Right kidney (tissue), 1 donor: ENCODE results near the gene GNAO1.

Experiments used
- DNase-seq: peaks from one replicate; pipeline ENCODE4 v3.0.0-alpha.2; 2016

GNAO1 gene

DNA sequence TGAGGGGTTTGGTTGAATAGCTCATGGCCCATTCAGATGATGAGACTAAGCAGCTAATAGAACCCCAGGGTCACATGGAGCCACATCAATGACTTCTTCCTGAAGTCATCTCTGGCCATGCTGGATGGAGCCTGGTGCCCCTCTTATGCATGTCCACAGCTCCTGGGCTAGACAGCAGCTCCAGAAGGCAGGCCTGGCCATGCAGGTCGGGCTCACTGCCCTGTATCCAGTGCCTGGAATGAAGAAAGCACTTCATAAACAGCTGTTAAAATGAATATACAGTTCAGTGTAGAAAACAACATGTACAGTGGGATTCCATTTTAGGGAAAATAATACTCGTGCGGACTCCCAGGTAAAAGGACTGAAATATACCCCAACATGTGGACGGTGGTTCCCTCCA lies 73.9 kb downstream of the GNAO1 start:
- DNase-seq = no peak

DNA sequence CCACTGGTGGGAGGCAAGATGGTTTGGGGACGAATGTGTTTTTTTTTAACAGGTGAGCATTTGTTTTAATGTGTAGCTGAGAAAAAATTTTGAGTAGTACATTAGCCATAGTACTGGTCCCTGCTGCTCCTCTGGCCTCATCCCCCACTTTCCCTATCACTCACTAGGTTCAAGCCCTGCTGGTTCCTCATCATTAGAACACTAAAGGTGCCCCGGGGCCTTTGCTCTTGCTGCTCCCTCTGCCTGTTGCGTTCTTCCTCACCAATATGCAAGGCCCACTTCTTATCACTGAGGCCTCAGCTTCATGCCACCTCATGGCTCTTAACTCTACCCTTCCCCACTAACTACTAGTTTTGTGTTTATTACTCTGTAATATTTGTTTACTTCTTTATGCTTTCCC lies 74.5 kb downstream of the GNAO1 start:
- no peak for DNase-seq

DNA sequence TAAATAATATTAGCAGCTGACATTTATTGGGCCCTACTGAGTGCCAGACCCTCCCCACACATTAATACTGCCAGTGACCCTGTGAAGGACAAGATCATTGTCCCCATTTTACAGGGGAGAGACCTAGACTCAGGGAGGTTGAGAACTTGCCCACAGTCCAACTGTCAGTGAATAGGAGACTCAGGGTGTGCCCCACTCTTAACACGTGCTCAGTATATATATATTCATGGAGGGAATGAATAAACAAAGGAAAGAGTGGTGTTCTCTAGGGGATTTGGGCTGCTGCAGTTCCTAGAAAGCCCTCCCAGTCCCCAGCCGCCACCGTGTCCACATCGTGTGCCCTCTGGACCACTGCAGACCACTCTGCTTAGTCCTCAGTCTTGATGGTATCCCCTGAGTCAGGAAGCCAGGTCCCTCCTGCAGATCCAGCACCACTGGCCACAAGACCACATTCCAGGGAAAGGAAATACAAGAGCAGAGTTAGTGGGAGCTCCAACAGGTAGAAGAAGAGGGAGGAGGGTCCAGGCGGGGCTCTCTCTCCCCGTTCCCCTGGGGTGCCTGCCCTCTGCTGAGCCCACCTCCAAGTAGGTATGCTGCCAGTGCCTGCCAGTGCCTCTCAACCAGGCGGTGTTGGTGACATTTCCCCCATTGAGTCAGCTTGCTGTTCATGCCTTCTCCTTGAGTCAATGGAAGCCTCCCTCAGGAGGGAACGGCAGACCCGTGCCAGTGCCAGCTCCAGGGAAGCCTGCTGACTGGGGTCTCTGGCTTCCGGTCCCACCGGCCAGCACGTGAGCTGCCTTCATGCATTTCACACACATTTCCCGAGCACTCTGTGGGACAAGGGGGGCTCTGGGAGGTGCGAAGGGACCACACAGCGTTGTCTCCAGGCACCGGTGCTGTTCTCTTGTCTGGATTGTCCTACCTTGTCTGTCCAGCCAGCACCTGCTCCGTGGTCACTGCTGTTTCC lies 75.6 kb downstream of the GNAO1 start:
- no peak for DNase-seq

DNA sequence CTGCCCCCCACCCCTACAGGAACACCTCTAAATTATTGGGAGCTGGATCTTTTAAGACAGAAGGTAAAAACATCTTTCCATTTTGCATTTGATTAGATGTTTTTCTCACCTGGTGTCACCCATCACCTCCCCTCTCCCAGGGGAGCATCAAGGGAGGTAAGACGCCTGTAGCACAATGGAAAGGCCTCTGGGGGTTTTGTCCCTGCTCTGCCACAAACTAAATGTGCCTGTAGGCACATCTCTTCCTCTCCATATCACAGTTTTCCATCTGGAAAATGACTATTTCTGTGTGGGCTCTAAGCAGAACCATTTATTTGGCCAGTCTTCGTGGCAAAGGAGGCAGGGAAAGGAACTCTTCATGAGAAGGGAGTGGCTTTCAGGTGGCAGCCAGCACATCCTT lies 76.6 kb downstream of the GNAO1 start:
- no peak for DNase-seq

DNA sequence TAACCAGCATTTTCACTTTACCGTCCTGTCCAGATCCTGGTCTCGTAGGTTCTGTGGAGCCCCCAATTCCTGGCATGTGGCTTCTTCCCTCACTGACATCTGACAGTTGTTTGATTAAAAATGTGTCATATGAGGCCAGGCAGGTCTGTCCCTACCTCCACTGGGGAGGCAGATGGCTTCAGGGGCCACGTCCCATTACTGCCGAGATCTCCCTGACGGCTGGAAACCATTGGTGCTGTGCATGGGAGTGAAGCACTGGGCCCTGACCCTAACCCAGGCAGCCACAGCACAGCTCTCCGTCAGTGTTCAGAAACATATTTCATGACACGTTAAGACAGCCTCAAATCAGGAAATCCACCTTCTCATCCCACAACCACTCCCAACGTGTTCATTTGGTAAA lies 77.5 kb downstream of the GNAO1 start:
- no peak for DNase-seq

DNA sequence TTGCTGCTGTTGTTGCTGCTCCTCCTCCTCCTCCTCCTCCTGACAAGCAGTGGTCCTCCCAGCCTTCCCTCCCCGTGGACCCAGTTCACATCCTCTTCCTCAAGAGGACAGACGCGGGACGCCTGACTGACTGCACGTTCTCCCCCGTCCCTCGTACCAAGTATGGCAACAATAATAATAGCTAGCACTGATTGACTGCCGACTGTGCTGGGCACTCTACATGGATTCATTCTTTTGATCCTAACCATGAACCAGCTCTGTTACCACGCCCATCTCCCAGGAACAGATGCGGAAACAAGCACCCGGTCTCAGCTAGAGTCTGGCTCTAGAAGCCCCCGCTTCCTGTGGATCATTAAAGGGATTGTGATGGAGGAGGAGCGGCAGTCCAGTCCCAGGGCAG lies 78.0 kb downstream of the GNAO1 start:
- no peak for DNase-seq

DNA sequence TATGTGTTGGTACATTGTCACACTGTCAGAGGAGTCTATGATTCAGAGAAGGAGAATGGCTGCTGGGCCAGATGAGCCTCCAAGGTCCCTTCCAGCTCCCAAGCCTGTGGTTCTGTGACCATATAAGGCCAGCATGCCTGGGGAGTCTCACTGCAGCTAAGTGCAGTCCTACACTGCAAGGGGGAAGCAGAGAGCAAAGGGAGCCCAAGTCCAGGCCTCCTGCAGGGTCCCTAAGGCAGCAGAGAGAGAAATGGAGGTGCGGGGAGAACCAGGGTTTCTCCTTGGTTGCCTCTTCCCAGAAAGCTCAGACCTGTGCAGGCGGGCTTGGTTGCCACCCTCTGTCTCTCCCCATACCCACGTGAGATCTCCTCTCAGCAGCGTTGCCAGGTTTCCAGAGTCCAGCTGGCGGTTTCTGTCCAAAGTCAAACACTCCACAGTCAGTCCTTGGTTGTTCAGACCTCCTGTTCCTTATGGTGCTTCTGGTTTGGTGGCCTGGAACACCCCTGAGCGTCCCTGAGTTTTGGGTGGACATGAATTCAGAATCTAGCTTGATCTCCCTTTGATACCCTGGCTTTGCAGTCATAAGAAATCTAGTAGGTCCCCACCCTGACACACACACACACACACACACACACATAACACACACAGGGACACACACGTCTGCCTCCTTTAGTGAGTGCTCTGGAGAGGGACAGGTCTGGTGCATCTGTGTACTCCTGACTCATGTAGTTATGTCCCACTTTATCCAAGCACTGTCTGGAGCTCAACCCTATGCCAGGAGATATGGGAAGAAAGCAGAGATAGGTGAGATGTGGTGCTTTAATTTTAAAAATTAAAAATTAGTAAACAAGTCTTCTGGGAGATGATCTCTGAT lies 78.8 kb downstream of the GNAO1 start:
- no peak for DNase-seq

DNA sequence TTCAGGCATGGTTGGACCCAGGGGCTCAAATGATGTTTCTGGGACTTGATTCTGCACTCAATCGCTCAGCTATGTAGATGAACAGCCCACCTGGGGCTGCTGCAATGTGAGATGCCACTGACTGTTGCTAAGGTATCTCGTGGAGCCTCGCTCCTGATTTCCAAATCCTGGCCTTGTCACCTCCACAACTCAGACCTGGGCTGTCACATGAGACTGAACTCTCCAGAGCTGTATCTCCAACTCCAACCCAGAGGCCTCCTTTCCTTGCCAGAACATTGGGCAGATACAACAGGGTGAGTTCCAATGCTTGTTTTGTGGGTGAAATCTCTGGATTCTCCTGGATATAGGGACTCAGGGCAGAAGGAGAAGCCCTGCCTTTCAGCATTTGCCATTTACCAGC lies 79.5 kb downstream of the GNAO1 start:
- no peak for DNase-seq

DNA sequence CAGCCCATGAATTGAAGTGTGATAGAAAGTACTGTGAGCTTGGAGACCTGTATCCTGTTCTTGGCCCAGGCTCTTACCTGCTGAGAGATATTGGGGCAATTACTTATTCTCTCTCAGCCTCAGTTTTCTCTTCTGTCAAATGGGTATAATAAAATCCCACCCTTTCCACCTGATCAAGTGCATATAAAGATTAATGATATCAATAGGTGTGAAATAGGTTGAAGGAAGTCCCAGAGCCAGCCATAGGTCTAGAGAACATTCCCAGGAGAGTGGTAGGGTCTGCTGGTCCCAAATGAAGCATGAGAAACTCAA lies 81.2 kb downstream of the GNAO1 start:
- DNase-seq = no peak

DNA sequence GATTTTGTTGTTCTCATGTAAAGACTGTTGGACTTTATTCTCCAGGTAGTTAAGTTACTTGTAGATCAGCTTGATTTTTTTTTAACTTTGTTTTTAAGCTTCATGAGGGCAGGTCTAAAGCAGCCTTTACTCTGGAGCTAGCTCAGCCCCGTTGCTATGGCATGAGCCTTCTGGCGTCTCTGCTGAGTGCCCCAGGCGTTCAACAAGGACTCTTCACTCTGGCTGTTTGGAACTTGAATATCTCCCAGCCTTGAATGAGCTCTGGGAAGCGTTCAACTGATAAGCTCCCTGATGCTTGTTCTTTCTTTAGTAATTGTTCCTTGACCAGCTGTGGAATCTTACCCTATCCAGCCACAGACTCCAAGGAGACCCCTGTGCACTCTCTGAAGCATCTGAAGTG lies 82.3 kb downstream of the GNAO1 start:
- DNase-seq = no peak

DNA sequence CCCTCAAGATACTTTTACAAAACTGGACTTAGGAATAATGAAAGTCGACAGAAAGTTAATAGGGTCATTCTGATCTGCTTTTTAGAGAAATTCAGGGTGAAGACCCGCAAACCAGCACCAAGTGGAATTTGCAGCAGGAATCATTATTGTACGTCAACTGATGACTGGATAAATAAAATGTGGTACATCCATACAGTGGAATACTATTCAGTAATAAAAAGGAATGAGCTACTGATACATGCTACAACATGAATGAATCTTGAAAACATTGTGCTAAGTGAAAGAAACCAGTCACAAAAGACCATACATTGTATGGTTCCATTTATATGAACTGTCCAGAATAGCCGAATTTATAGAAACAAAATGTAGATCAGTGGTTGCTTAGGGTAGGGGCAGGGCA lies 83.1 kb downstream of the GNAO1 start:
- DNase-seq = no peak

DNA sequence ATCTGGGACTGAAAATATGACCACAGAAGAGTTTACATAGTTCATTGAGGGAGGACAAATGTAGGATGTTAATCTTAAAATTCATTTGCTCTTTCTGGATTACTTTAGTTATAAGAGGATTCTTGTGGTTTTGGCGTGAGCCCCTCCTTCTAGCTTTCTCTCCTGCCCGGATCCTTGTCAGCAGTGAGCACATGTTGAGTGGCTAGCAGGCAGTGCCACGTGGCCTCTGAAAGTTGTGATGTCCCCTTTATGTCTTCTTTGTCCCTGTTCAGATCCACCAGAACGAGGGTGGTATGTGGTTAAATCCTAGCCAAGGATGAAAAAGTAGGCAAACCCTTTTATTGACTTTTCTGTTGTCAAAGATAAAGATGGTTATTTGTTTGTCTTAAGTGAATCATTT lies 83.8 kb downstream of the GNAO1 start:
- no peak for DNase-seq

DNA sequence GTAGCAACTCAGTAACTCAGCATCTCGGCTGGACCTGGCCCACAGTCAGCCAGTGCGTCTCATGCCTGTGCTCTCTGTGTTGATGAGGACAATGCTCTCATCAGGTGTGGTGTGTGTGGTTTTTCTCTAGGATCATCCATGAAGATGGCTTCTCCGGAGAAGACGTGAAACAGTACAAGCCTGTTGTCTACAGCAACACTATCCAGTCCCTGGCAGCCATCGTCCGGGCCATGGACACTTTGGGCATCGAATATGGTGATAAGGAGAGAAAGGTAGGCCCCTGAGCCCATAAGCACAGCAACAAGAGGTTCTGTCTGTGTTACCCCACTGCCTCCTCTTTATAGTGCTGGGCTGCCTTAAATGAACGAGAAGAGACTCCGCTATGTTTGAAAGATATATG lies 84.5 kb downstream of the GNAO1 start:
- no peak for DNase-seq

DNA sequence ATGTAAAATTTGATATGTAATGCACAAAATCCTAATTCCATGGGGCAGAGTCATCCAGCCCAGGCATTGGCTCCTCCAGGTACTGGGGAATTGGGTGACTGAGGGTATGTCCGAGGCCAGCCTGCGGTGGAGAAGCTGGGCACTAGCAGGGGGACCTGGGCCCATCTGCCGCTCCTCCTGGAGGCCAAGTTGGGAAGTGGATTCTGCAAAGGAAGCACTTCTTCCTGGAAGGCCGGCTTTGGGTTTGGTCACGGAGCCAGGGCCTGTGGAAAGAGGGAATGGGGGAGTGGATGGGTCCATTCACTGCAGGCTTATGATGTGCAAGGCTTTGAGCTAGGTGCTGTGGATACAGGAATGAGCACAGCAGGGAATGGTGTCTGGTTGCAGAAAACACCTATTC lies 85.8 kb downstream of the GNAO1 start:
- no peak for DNase-seq

DNA sequence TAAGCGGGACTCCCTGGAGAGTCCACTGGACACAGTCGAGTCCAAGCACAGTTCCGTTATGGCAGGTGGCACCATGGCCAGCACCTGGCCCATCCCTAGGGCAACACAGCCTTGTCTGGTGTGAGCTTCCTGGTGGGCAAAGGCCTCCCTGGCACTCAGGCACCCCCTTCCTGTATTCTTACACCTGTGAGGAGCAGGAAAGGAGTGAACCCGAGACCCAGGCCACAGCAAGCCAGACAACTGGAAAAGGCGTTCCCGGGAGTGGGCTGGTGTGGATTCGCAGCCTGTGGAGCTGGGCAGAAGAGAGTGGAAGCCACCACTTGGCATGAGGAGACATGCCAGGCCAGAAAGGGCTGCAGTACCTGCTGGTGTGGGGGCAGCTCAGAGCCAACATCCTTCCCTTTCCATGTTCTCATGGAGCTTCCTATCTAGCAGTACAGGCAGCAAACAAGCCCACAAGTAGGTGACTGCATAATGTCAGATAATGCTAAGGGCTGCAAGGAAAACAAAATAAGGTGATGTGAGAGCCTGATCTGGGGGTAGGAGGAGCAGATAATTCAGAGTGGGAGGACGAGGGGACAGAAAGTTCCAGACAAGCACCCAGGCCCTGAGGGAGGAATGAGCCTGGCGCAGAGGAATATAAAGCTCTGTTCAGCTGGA lies 87.0 kb downstream of the GNAO1 start:
- DNase-seq = no peak

DNA sequence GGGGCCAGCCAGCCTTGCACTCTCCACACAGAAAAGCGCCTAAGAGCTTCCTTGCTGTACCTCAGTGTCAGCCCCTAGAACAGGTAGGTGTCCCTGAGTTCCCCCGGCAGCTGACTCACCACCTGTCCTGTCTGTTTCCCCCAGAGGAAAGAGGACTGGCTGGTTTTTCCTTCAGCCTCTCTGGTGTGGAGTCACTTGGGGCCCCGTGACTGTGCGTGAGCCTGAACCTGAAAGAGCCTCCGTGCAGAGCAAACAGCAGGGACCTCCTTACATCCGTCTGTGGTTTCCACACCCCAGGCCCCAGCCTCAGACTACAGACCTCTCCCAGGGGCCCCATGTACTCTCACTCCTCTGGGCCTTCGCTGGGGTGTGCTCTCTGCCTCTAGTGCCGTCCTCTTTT lies 87.8 kb downstream of the GNAO1 start:
- no peak for DNase-seq

DNA sequence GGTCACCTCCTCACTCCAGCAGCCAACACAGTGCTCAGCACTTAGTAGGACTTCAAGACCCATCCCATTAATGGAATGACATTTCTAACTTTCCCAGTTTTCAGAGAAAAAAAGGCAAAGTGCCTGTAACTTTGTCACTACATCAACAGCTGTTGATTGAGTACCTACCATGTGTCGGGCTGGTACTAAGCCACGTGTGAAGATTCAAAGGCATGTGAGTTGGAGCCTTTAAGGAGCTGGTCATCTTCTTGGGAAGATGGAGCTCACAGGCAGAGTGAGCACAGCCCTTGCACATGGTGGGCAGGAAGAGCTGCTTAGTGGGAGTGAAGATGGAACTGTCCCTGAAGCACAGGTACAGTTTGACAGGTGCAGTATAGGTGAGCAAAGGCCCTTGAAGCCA lies 88.6 kb downstream of the GNAO1 start:
- DNase-seq = no peak

DNA sequence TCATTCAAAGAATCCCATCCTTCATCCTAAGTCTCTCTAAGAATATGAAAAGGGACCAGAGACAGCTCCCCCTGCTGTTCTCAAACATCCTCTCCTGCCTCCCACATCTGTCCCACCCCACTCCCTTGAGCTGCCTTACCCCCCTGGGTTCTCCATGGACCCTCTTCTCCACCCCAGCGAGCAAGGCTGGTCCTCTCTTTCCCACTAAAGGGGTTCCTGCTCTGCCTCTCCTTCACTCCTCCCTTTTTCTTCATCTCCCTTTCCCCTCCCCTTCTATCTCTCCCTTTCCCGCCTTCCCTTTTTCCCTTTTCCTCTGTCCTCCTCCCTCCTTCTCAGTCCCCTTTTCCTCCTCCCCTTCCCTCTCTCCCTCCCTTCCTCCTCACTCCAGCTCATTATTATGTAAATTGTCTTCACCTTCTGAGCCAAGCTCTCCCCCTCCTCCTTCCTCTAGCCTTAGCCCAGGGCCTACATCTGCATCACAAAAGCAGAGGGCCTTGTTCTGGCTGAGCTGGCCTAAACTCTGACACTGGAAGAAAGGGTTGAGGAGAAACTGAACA lies 90.0 kb downstream of the GNAO1 start:
- no peak for DNase-seq

DNA sequence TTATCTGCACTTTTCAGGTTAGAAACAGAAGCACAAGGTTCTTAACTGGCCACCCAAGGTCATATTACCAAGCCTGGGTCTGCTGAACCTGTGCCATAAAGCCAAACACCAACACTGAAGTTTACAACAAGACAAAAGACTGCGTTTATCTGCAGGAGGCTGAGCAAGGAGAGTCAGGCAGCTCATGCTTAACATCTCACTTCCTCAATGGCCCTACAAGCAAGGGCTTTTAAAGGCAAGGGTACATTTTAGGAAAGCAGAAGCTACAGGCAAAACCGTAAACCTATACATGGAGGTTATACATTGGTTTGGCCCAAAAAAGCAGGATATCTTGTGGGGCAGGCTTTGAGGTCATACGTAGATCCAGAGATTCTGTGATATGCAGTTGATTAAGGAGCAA lies 91.2 kb downstream of the GNAO1 start:
- no peak for DNase-seq

DNA sequence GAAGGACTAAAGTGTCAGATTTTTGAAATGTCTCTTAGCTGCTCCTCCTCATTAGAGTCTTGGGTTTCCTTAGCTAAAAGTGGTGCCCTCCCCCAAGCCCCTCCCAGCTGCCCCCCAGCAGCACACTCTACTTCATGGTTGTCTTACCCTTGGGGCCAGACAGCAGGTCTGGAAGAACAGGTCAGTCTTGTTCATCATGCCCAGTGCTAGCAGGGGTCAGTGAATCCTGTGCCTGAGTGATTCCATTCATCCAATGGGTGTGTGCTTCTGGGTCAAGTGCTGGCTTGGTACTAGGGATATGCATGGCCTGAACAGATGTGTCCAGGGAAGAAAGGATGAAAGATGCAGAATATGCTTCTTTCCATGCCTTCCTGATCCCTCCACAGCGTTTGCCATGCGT lies 93.2 kb downstream of the GNAO1 start:
- no peak for DNase-seq

DNA sequence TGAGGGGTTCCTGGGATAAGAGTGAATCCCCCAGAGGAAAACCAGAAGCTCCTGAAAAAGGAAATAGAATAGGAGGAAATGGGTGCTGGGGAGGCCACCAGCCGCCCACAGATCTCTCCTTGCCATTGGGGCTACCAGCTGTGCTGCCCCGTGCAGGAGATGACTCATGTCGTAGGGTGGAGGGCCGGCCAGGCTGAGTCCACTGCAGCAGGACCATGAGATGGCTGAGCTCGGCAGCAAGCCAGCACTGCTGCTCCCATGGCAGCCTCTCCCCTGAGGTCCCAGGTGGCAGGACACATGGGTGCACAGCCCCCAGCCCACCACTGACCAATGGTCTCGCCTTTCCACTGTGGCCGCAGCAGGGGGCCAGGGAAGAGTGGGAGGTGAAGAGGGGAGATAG lies 95.5 kb downstream of the GNAO1 start:
- no peak for DNase-seq

DNA sequence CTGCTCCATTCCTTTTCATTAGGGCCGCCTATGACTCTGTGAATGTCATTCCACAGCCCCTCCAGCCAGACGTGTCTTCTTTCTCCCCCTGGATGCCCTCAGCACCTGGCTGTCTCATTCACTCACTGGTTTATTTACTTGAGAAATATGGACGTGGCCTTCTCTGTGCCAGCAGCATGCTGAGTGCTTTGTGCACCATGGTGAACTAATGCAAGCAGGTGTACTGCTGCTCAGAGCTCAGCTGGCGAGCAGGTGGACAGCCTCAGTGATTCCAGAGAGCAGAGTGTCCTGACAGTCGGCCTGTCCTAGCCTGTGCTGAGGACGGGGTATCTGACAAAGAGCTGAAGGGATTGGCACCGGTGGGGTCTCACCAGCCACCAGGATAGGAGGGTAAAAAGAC lies 96.7 kb downstream of the GNAO1 start:
- no peak for DNase-seq

DNA sequence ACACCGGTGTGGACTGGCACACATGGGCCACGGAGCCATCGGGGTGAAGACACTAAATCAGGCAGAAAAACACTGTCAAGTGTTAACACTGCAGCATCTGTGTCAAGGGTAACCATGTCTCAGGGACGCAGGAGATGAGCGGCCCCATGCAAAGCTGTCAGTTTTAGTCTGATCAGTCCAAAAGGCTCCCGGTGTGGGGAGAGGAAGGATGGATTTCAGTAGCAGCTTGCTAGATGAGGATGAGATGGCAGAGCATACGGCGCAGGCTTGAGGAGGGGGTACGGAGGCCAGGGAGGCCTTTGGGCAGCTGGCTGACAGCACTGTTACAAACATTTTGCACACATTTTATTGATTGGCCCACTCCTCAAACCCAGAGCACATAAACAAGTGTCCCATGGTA lies 98.1 kb downstream of the GNAO1 start:
- no peak for DNase-seq
